SK-N-SH (cell line): Measurements from ENCODE around the gene TCF25. TPM values are rescaled to one million over a fixed set of nuclear protein-coding genes. Genes with fewer than 3 reads are reported as not detected.

Experiments
- CTCF ChIA-PET: fragments of 300-600, 350-600 bp; formaldehyde crosslinking; extraction: SDS; loops from one replicate; lab custom pipeline; 2021; lab: Yijun Ruan, JAX
- POLR2A ChIA-PET: fragments of 350-600 bp; sonication (Branson Sonifier 250); formaldehyde crosslinking; extraction: SDS; loops from one replicate; lab custom pipeline; 2020; ENCODE audit warnings: antibody characterized with exemption, inconsistent platforms; lab: Yijun Ruan, JAX
- DNase-seq: peaks from one replicate; pipeline ENCODE4 v3.0.0; 2012
- H2AFZ ChIP-seq: fragments of 200-600 bp; sonication (generic); 2 replicates; pipeline ENCODE4 v1.8.1; 2016; ENCODE audit warnings: antibody characterized with exemption, mild to moderate bottlenecking, low read depth
- H3F3A ChIP-seq: fragments of 200-600 bp; sonication (generic); replicated peaks from 2 replicates; pipeline ENCODE3; 2016; ENCODE audit warnings: antibody characterized with exemption, mild to moderate bottlenecking; ENCODE audit not compliant: insufficient read depth
- H3K27ac ChIP-seq, 2 experiments: fragments of 200-500 bp in 1 of 2; fragments of 200-600 bp in 1 of 2; sonication (Bioruptor generic) in 1 of 2; sonication (generic), shearing (Covaris generic) in 1 of 2; 2 replicates each; pipeline versions ENCODE4 v1.5.1 to v1.6.1; 2014 to 2016; ENCODE audit warnings: low read depth in 2 of 2, inconsistent platforms in 1 of 2, low read length in 1 of 2, mild to moderate bottlenecking in 1 of 2, mixed read lengths in 1 of 2
- H3K27me3 ChIP-seq: fragments of 200-600 bp; sonication (generic), shearing (Covaris generic); 2 replicates; pipeline ENCODE4 v1.6.1; 2016; ENCODE audit warnings: mixed run types; ENCODE audit not compliant: insufficient read depth
- H3K36me3 ChIP-seq, 2 experiments: fragments of 200-500 bp in 1 of 2; fragments of 200-600 bp in 1 of 2; sonication (Bioruptor generic) in 1 of 2; sonication (generic) in 1 of 2; replicated peaks in 1 of 2; 2 replicates each; pipeline versions ENCODE3 to v1.5.1; 2014 to 2016; ENCODE audit warnings: low read length in 1 of 2, mild to moderate bottlenecking in 1 of 2; ENCODE audit not compliant: insufficient read depth in 2 of 2, control insufficient read depth in 1 of 2
- H3K4me1 ChIP-seq, 2 experiments: fragments of 200-500 bp in 1 of 2; fragments of 200-600 bp in 1 of 2; sonication (Bioruptor generic) in 1 of 2; sonication (generic), shearing (Covaris generic) in 1 of 2; 2 replicates each; pipeline versions ENCODE4 v1.5.1 to v1.6.1; 2014 to 2016; ENCODE audit warnings: low read depth in 1 of 2, low read length in 1 of 2, mixed run types in 1 of 2; ENCODE audit not compliant: insufficient read depth in 2 of 2, control insufficient read depth in 1 of 2
- H3K4me2 ChIP-seq: fragments of 200-600 bp; sonication (generic), shearing (Covaris generic); 2 replicates; pipeline ENCODE4 v1.6.1; 2017; ENCODE audit warnings: mixed run types
- H3K4me3 ChIP-seq, 2 experiments: fragments of 200-500 bp in 1 of 2; fragments of 200-600 bp in 1 of 2; sonication (Bioruptor generic) in 1 of 2; sonication (generic), shearing (Covaris generic) in 1 of 2; 2 replicates each; pipeline versions ENCODE4 v1.5.1 to v1.8.1; 2014 to 2016; ENCODE audit warnings: low read depth in 2 of 2, inconsistent platforms in 1 of 2, low read length in 1 of 2, mild to moderate bottlenecking in 1 of 2, mixed read lengths in 1 of 2, moderate library complexity in 1 of 2
- H3K79me2 ChIP-seq: fragments of 200-600 bp; sonication (generic); 2 replicates; pipeline ENCODE4 v1.8.1; 2017; ENCODE audit warnings: mild to moderate bottlenecking; ENCODE audit not compliant: insufficient read depth
- H3K9ac ChIP-seq: fragments of 200-600 bp; sonication (generic); 2 replicates; pipeline ENCODE4 v1.6.1; 2017; ENCODE audit warnings: mixed run types
- H3K9me2 ChIP-seq: fragments of 200-600 bp; sonication (generic); 2 replicates; pipeline ENCODE4 v1.6.1; 2017; ENCODE audit warnings: mixed run types
- H3K9me3 ChIP-seq: fragments of 200-600 bp; sonication (generic); 2 replicates; pipeline ENCODE4 v1.6.1; 2017; ENCODE audit warnings: mixed run types, mild to moderate bottlenecking, moderate library complexity
- H4K20me1 ChIP-seq: fragments of 200-600 bp; sonication (generic); 2 replicates; pipeline ENCODE4 v1.6.1; 2017; ENCODE audit warnings: mild to moderate bottlenecking, mixed run types; ENCODE audit not compliant: insufficient read depth
- CTCF ChIP-seq: fragments of 200-600 bp; sonication (generic); IDR thresholded peaks from 2 replicates; pipeline ENCODE4 v1.6.1; 2017; ENCODE audit warnings: antibody characterized with exemption, mild to moderate bottlenecking, moderate library complexity
- ELF1 ChIP-seq: IDR thresholded peaks from 2 replicates; pipeline ENCODE4 v1.4.0; 2012
- EP300 ChIP-seq, 2 experiments: IDR thresholded peaks; 2 replicates each; pipeline versions ENCODE4 v1.4.0 to v1.6.1; 2012; ENCODE audit warnings: borderline replicate concordance in 1 of 2, low read depth in 1 of 2, low read length in 1 of 2
- EZH2phosphoT487 ChIP-seq: fragments of 200-600 bp; sonication (generic); IDR thresholded peaks from 2 replicates; pipeline ENCODE4 v1.6.1; 2017; ENCODE audit warnings: low read depth, mixed run types, mild to moderate bottlenecking, antibody characterized with exemption, moderate library complexity, borderline replicate concordance
- FOSL2 ChIP-seq: IDR thresholded peaks from 2 replicates; pipeline ENCODE4 v1.4.0; 2012; ENCODE audit warnings: low read depth, mild to moderate bottlenecking, moderate library complexity, borderline replicate concordance
- GABPA ChIP-seq: IDR thresholded peaks from 2 replicates; pipeline ENCODE4 v1.4.0; 2012; ENCODE audit warnings: low read depth, mild to moderate bottlenecking
- IRF3 ChIP-seq: fragments of 150-350 bp; IDR thresholded peaks from 2 replicates; pipeline ENCODE4 v1.6.1; 2016; ENCODE audit warnings: mild to moderate bottlenecking, low read depth, low read length
- MAX ChIP-seq: IDR thresholded peaks from 2 replicates; pipeline ENCODE4 v1.4.0; 2012; ENCODE audit warnings: low read depth
- MXI1 ChIP-seq: IDR thresholded peaks from 2 replicates; pipeline ENCODE4 v1.6.1; 2012; ENCODE audit warnings: mild to moderate bottlenecking, low read depth, low read length, improper control_type of control experiment
- NRF1 ChIP-seq: IDR thresholded peaks from 2 replicates; pipeline ENCODE4 v1.6.1; 2012; ENCODE audit warnings: low read depth, mild to moderate bottlenecking, low read length
- PBX3 ChIP-seq: IDR thresholded peaks from 2 replicates; pipeline ENCODE4; 2012
- RCOR1 ChIP-seq: fragments of 150-350 bp; IDR thresholded peaks from 2 replicates; pipeline ENCODE4 v1.6.1; 2017; ENCODE audit warnings: antibody characterized with exemption, low read length
- RXRA ChIP-seq: IDR thresholded peaks from 2 replicates; pipeline ENCODE4 v1.4.0; 2012; ENCODE audit warnings: low read depth, mild to moderate bottlenecking, borderline replicate concordance
- SIN3A ChIP-seq: IDR thresholded peaks from 2 replicates; pipeline ENCODE4 v1.6.1; 2012; ENCODE audit warnings: low read depth, mild to moderate bottlenecking, low read length, moderate library complexity, borderline replicate concordance
- TAF1 ChIP-seq: IDR thresholded peaks from 2 replicates; pipeline ENCODE4 v1.6.1; 2012; ENCODE audit warnings: low read depth, mild to moderate bottlenecking, low read length, moderate library complexity, borderline replicate concordance
- TEAD4 ChIP-seq: IDR thresholded peaks from 2 replicates; pipeline ENCODE4 v1.4.0; 2012; ENCODE audit warnings: mild to moderate bottlenecking, borderline replicate concordance; ENCODE audit not compliant: insufficient read depth
- USF1 ChIP-seq: IDR thresholded peaks from 2 replicates; pipeline ENCODE4 v1.4.0; 2012; ENCODE audit warnings: low read depth, borderline replicate concordance
- WGBS: methylation state at CpG from one replicate; pipeline ENCODE4 v1.1.6; 2017; ENCODE audit warnings: low lambda C conversion rate; 5-methylcytosine and 5-hydroxymethylcytosine counted together
- polyA plus RNA-seq, 3 experiments: library from polyadenylated mRNA; depleted of rRNA; stranded (reverse); fragments of >200 nt; gene quantifications; 2 replicates each; pipeline ENCODE4 v1.2.3, GENCODE V29; 2012

Gene TCF25
- polyA plus RNA-seq, 1 of the 3 experiments (the other 2 are of a cell fraction): 208 TPM

- TF ChIP-seq PBX3: no peak
- no peak for TF ChIP-seq TEAD4
- TF ChIP-seq TAF1: no peak
- no peak for TF ChIP-seq RCOR1
- no peak for TF ChIP-seq GABPA
- TF ChIP-seq MAX: no peak
- no peak for TF ChIP-seq CTCF
- TF ChIP-seq USF1: no peak
- no peak for TF ChIP-seq FOSL2
- no peak for TF ChIP-seq IRF3
- TF ChIP-seq ELF1: no peak
- TF ChIP-seq EP300 (IDR thresholded peaks at IDR 0.05; ENCODE audit: borderline replicate concordance in 1 of 2, low read depth in 1 of 2, low read length in 1 of 2): no peak
- TF ChIP-seq NRF1: no peak
- TF ChIP-seq SIN3A: no peak
- no peak for TF ChIP-seq RXRA
- TF ChIP-seq EZH2phosphoT487: no peak
- TF ChIP-seq MXI1: no peak
- CTCF ChIA-PET: interaction anchor here (1.0 to 7.6 kb wide), 3 partner anchors 112 to 164 kb away, joined by 3 to 162 read pairs (median 6); no protein-coding TSS in a partner anchor
- H3F3A ChIP-seq: no peaks in the 10 kb centered on the region
- H4K20me1 ChIP-seq: no peaks in the 10 kb centered on the region
- H3K9me2 ChIP-seq: no peaks in the 10 kb centered on the region
- no peak overlapping the region for H3K27ac ChIP-seq
- no peak overlapping the region for H3K9ac ChIP-seq
- H2AFZ ChIP-seq: no peak overlapping the region
- no peak for DNase-seq
- H3K4me3 ChIP-seq: no peak overlapping the region
- no peaks in the 10 kb centered on the region for H3K79me2 ChIP-seq
- no peaks in the 10 kb centered on the region for H3K4me1 ChIP-seq
- POLR2A ChIA-PET: no interaction called here
- H3K27me3 ChIP-seq: no peaks in the 10 kb centered on the region
- 0 out of 2 replicates have a peak, but pooled peaks cover 6% of the 10 kb centered on the region for H3K9me3 ChIP-seq
- peaks cover 13 to 20% of the 10 kb centered on the region in 2 experiments for H3K36me3 ChIP-seq
- no peak overlapping the region for H3K4me2 ChIP-seq
- 94% methylated on average over 5 of the region's 5 CpGs for WGBS
Observed at GRCh38 chr16:89864527-89864820, 8.9 kb upstream of the TCF25 start.
